ENCODE results near the gene PLEKHM2.
A peak's percentile ranks its signal among the peaks of the same experiment; 100 is the strongest.

The PLEKHM2 gene

DNA sequence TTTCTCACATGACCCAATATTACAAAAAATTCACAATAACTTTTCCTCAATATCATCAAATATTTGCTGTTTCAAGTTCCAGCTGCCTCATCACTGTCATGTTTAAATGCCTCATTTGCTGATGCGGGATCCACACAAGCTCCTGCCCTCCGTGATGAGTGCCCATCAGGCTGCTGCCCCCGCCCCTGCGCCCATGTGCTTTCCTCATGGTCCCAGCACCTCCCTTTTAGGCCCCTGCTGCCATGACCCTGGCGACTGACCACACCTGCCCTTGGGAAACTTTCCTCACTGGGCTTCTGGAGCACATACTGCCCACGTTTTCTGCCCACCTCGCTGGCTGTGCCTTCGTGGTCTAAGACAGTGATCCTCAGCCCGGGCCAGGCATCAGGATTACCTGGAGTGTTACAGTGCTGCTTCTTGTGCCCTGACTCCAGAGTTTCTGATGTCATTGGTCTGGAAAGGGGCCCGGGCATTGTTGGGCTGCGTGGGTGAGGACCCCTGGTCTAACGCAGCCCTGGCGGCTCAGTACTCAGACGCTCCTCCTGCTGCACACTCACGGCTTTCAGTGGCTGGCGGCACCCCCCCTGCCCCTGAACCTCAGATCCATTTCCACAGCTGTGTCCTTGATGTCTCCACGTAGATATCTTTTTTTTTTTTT is 20.5 kb downstream of the PLEKHM2 start:
- no peak for DNase-seq

DNA sequence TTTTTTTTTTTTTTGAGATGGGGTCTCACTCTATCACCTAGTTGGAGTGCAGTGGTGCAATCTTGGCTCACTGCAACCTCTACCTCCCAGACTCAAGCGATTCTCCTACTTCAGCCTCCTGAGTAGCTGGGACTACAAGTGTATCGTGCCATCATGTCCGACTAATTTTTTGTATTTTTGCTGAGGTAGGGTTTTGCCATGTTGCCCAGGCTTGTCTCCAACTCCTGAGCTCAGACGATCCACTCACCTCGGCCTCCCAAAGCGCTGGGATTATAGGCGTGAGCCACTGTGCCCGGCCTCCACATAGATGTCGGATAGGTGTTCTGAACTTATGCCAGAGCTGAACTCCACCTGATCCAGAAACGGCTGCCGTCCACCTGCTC is 21.1 kb downstream of the PLEKHM2 start:
- DNase-seq: no peak

DNA sequence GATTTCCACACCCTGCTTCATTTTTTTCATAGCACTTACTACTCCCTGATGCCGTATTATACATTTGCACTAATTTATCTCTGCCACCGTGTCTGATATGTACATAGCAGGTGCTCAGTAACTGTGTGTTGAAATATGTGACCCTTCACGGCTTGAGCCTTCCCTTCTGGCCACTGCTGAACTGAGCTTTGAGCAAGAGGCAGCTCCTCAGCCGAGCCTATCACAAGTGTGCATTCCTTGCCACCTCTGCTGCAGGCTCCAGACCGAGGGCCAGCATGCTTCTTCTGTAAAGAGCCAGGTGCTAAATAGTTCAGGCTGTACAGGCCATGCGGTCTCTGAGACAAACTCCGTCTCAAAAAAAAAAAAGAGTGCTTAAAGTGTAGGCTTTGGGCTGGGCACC is 22.6 kb downstream of the PLEKHM2 start:
- DNase-seq: no peak

- DNase-seq: no peak
Observed at GRCh38 chr1:15707239-15707925, 23.3 kb downstream of the PLEKHM2 start.

- no peak for DNase-seq
Observed at GRCh38 chr1:15708486-15709137, 24.5 kb downstream of the PLEKHM2 start.

DNA sequence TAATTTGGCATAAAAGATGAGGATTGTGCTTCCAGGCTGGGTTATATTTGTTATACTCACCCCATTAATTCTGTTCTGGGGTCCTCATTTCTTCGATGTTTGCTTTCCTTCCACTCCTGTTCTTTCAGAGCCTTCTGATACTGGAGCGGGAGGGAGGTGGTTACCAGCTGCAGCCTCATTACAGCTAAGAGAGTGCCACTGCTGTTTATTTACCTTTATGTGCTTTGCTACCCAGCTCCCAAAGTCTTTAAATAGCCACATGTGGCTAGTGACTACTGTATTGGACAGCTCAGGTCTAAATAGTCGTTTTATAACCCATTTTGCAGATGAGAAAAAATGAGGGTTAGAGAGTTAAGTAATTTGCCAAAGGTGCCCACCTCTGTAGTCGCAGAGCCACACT is 25.1 kb downstream of the PLEKHM2 start:
- DNase-seq: no peak

DNA sequence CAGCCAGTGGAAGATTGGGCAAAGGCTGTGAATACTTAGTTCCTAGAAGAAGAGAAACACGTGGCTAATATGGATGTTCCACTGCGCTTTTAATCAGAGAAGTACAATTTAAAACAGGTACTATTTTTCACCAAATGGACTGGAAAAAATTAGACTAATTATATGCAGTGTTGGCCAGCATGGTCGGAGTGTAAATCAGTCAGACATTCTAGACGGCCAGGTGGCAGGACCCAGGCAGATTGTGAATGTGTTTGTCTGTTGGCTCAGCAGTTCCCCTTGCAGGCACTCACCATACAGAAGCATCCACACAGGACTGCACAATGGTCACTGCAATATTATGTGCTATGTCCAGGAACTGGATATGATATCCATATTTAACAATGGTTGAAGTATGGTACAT is 28.0 kb downstream of the PLEKHM2 start:
- DNase-seq: no peak

DNA sequence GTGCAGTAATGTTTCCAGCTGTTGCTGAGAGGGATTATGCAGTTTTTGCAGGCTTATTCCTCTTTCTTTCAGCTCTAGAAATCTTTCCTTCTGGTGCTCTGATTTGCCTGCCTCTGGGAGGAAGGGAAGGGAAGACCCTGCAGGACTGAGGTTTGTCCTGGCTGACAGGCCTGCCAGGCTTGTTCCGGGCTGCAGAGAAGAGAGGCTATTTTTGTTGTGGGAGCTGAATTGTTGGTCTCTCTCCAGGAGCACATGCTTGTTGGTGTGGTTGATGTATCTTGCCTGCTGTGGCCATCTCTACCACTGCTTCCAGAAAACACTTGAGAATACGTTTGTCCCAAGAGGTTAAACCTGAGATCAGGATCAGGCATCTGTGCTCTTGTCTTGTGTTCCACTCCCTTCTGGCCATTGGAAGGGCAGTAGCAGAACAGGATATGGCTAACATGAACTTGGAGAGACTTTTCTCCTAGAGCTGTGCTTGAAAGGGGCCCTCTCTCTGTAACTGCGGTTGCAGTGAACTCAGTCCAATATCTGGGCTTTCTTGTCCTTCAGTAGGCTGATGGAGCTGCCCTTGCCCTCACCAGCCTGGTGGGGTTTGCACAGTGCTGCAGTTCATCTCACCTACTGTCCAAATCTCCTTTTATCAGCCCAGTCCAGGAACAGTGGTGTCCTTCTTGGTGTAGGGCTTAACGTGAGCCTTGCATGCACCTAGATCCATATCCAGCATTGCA is 30.5 kb downstream of the PLEKHM2 start:
- no peak for DNase-seq

GRCh38 chr1:15717418-15718125 is 33.5 kb downstream of the PLEKHM2 start:
- DNase-seq: peak; percentile 75

DNA sequence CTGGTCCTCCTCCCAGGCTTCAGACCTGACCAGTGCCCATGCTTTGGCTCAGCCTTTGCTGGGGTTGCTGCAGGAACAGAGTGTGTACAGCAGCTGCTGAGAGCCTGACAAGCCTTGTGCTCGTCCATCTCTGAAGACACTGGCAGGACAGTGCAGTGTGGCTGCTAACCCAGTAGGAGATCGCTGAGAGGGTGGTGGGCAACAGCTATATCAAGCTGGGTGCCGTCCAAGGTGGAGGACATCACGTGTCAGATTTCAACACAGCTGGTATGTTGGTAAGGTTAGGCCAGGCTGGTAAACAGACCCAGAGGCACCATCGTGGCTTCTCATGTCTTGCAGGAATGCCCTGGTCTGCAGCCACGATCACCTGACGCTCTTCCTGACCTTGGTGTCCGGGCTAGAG is 34.1 kb downstream of the PLEKHM2 start:
- DNase-seq: peak; percentile 42

DNA sequence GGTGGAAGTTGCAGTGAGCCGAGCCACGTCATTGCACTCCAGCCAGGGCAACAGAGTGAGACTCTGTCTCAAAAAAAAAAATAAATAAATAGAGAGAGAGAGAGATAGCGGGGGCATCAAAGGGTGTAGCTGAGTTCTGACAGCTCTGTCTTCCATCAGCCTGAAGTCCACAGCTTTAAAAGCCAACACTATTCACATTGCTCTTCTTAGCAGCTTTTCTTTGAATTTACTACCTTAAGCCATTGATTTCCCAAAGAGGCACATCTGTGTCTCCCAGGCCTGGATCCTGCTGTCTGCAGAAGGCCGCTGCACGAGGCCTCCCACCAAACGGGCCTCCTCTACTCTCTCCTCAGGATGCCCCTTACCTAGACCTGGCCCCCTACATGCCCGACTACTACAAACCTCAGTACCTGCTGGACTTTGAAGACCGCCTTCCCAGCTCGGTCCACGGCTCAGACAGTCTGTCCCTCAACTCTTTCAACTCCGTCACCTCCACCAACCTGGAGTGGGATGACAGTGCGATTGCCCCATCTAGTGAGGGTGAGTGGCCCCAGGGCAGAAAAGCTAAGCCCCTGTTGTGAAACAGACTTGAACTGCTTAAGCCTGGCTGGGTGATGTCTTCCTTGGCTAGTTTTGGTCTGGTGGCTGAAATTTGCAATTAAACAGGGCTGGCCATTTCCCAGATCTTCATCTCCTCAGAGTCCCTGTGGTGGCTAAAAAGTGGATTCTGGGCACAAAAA is 35.4 kb downstream of the PLEKHM2 start:
- DNase-seq: no peak

DNA sequence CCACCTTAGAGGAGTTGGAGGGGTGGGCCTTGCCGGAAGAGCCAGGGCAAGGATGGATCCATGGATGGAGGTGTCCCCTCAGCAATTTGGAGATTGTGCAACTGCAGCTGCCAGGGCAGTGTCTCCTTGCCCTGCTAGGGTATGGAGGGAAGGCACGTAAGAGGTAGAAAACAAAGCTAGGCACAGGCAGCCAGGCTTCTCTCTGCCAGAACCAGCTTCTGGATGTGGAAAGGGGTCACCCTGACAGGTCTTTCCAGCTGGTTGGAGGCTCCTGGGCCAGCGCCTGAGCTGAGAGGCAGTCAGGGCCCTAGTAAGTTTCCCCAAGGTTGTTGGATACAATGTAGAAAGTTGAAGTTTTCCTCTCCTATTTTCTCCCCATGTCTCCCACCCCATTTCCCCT is 36.7 kb downstream of the PLEKHM2 start:
- no peak for DNase-seq

GRCh38 chr1:15722411-15722810 is 38.3 kb downstream of the PLEKHM2 start:
- DNase-seq: no peak

DNA sequence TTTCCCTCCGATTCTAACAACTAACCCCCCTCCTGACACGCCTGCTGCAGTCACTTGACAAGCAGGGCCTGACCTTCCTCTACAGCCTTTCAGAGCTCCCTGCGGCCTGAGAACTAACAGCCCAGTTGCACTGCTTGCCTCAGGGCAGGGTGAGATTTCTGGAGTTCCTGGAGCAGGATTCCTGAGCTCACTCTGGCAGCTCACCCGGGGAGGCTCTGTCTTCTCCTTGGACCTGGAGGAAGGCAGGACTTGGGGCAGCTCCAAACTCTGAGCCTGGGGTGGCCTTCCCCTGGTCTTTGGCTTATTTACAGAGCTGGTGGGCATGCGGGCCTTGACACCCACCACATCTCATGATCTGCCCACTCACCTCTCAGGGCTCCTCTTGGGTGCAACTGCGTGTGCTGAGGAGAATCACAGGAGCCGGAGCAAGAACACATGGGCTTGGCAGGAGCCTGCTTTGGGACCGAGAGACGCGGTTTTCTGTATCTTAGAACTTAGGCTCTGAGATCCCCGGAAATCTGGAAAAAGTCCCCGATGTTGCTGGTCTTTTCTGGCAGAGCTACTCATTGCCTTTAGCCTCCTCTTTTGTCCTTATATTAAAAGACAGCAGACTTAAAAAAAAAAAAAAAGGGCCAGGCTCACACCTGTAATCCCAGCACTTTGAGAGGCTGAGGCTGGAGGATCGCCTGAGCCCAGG is 38.9 kb downstream of the PLEKHM2 start:
- no peak for DNase-seq

DNA sequence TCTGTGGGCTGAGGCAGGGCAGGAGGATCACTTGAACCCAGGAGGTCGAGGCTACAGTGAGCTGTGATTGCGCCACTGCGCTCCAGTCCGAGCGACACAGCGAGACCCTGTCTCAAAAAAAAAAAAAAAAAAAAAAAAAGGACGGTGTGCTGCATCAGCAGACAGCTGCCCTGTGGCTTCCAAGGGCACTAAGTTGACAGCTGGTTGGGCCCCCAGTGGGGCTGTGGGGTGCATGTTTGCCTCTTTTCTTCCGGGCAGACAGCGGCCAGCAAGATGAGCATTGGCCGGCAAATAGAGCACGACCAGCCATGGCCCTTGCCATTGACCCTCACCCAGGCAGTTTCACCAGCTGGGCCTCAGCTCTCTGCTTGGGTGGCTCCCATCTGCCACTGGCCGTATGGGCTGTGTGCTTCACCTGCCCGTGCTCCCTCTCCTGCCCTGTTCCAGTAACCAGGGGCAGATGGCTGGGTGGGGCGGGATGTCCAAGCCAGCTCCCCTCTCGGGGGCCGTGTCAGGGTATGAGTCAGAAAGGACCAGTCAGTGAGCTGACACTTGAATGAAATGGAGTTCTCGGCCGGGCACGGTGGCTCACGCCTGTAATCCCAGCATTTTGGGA is 39.6 kb downstream of the PLEKHM2 start:
- no peak for DNase-seq

GRCh38 chr1:15724949-15725880 is 41.1 kb downstream of the PLEKHM2 start:
- DNase-seq: no peak

DNA sequence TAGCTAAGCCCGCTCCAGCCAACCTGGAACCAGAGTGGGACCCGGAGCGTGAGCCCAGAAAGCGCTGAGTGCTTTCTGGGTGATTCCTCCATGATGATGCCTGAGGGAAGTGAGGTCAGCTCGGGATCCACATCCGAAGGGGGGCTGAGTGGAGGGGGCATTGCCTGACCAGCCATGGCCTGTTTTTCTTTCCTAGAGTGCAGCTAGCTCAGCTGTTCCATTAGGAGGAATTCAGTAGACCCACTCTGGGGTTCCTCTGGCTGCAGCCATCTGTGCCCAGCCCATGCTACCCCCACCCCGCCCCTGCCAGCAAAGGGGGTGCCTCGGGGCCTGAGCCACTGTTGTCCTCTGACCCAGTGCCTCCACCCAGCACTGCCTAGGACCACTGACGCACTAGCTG is 42.4 kb downstream of the PLEKHM2 start:
- no peak for DNase-seq

DNA sequence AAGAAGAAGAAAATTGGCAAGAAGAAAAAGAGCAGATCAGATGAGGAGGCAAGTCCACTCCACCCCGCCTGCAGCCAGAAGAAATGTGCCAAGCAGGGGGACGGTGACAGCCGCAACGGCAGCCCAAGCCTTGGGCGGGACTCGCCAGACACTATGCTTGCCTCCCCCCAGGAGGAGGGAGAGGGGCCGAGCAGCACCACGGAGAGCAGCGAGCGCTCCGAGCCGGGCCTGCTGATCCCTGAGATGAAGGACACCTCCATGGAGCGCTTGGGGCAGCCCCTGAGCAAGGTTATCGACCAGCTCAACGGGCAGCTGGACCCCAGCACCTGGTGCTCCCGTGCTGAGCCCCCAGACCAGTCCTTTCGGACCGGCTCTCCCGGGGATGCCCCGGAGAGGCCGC is 42.9 kb downstream of the PLEKHM2 start:
- no peak for DNase-seq

DNA sequence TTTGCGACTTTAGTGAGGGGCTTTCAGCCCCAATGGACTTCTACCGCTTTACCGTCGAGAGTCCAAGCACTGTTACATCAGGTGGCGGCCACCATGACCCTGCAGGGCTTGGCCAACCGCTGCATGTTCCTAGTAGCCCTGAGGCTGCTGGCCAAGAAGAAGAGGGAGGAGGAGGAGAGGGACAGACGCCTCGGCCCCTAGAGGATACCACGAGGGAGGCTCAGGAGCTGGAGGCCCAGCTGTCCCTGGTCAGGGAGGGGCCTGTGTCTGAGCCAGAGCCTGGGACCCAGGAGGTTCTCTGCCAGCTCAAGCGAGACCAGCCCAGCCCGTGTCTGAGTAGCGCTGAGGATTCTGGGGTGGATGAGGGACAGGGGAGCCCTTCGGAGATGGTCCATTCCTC is 43.3 kb downstream of the PLEKHM2 start:
- no peak for DNase-seq

All from NCI-H2029 treated with DMSO at 0.1 percent for 48 hours (cell line).